Kidney epithelial cell (primary cell): ENCODE measurements around the gene SDE2. TPM values are rescaled to one million over a fixed set of nuclear protein-coding genes. Genes with fewer than 3 reads are reported as not detected.
"Not testable (repeated sequence)": the region's sequence is repeated elsewhere in the genome, so short reads cannot be mapped to it uniquely, and the experiment has no call there.

ENCODE experiments used
- DNase-seq: peaks from one replicate; pipeline ENCODE4 v3.0.0-alpha.2; 2010; ENCODE audit warnings: low read depth
- H3K27me3 ChIP-seq: 2 replicates; pipeline ENCODE4 v1.6.0; 2011; ENCODE audit warnings: low read length; ENCODE audit not compliant: control insufficient read depth, insufficient read depth
- H3K36me3 ChIP-seq: 2 replicates; pipeline ENCODE4 v1.5.1; 2011; ENCODE audit warnings: low read length; ENCODE audit not compliant: control insufficient read depth, insufficient read depth
- H3K4me3 ChIP-seq: 2 replicates; pipeline ENCODE4 v1.5.1; 2011; ENCODE audit warnings: low read depth, mild to moderate bottlenecking, control low read depth, low read length
- CTCF ChIP-seq: IDR thresholded peaks from 2 replicates; pipeline ENCODE4 v1.5.1; 2011; ENCODE audit warnings: mild to moderate bottlenecking, moderate library complexity, low read length, control low read depth, inconsistent platforms; ENCODE audit not compliant: insufficient read depth, poor library complexity, severe bottlenecking
- total RNA-seq: library from RNA; depleted of rRNA; stranded (reverse); fragments of >200 nt; gene quantifications from 2 replicates; pipeline ENCODE4 v1.2.3, GENCODE V29; 2015

Gene SDE2
- total RNA-seq, 1 donor from 2014 or later, result 26.5 TPM

DNA sequence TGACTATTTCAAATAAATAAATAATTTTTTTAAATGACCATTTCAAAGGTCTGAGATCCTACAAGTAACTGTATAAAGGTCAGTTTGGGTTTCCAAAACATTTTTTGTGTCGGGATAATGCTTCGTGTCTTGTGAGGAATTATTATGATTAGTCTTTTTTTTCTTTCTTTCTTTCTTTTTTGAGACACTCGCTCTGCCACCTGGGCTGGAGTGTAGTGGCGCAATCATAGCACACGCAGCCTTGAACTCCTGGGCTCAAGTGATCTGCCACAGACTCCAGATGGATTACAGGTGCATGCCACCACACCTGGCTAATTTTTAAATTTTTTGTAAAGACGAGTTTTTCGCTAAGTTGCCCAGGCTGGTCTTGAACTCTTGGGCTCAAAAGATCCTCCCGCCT, 1.9 kb upstream of the SDE2 start:
- no peaks in the 10 kb centered on the region for H3K36me3 ChIP-seq
- no peak overlapping the region for H3K4me3 ChIP-seq
- DNase-seq, result no peak
- TF ChIP-seq CTCF, result no peak
- no peaks in the 10 kb centered on the region for H3K27me3 ChIP-seq

DNA sequence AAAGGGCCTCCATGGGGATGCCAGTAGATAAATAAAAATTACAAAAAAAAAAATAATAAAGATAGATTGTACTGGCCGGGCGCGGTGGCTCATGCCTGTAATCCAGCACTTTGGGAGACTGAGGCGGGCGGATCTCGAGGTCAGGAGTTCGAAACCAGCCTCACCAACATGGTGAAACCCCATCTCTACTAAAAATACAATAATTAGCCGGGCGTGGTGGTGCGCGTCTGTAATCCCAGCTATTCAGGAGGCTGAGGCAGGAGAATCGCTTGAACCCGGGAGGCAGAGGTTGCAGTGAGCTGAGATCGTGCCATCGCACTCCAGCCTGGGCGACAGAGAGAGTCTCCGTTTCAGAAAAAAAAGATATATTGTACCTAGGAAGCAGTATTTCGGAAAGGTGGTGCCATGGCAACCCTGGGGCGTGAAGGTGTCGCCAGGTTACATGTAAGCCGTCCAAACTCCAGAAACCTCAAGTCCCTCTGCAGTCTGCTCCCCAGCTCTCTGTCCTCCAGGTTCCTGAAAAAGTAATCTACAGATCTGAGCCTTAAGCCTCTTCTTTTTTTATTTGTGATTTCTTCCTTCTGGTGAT, 1.4 kb upstream of the SDE2 start:
- H3K27me3 ChIP-seq, H3K36me3 ChIP-seq, H3K4me3 ChIP-seq, DNase-seq: not testable (repeated sequence)

- Histone ChIP-seq H3K4me3 (peak overlapping the region; percentile 45), H3K27me3 (no peaks in the 10 kb centered on the region), H3K36me3 (no peaks in the 10 kb centered on the region)
- no peak for DNase-seq
- TF ChIP-seq CTCF, result no peak
Observed at GRCh38 chr1:225999912-226000337, 782 bp upstream of the SDE2 start.

GRCh38 chr1:225998560-225999226, 450 bp downstream of the SDE2 start:
- peak overlapping the region; percentile 89 for H3K4me3 ChIP-seq
- H3K36me3 ChIP-seq, result no peaks in the 10 kb centered on the region
- TF ChIP-seq CTCF, result no peak
- no peaks in the 10 kb centered on the region for H3K27me3 ChIP-seq
- DNase-seq, result no peak

DNA sequence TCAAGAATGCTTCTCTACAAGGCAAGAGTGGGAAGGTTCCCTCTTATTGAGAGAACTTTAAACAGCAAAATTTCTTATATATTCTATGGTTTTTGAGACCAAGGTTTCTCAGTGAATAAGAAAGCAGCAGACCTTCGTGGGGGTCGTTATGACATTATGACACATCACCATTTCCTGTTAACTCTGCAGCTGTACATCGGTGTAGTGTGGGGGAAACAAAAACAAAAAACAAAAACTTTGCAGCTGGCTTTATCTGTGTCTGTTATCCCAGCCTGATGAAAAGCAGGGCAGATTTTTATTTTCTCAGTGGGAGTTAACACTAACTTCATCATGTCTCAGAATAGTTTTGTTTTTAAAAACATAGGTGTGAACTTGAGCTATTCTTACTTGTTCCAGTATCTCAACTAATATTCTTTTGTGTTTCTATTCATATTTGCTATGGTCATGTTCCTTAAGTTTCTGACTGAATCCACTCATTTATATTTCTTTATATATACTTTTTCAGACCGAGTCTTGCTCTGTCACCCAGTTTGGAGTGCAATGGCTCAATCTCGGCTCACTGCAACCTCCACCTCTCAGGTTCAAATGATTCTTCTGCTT, 2.1 kb downstream of the SDE2 start:
- no peak overlapping the region for H3K4me3 ChIP-seq
- TF ChIP-seq CTCF, result no peak
- no peaks in the 10 kb centered on the region for H3K36me3 ChIP-seq
- no peak for DNase-seq
- no peaks in the 10 kb centered on the region for H3K27me3 ChIP-seq

- no peak for TF ChIP-seq CTCF
- Histone ChIP-seq H3K36me3 (no peaks in the 10 kb centered on the region), H3K27me3 (no peaks in the 10 kb centered on the region), H3K4me3 (no peak overlapping the region)
- DNase-seq, result no peak
Observed at GRCh38 chr1:225995919-225996864, 3.0 kb downstream of the SDE2 start.
